Upper lobe of left lung (tissue), 6 donors: ENCODE data around the gene COMTD1. TPM values are rescaled to one million over a fixed set of nuclear protein-coding genes. Genes with fewer than 3 reads are reported as not detected.

Experiments
- small RNA-seq, 4 donors: library from RNA; depleted of rRNA; stranded (forward); fragments of <200 nt; gene quantifications; one replicate each; pipeline ENCODE3, GENCODE V24; 2016
- total RNA-seq, 6 donors: library from RNA; depleted of rRNA in 4 of 6; stranded (reverse); fragments of >200 nt in 4 of 6; gene quantifications; one replicate each; pipeline versions ENCODE4 v1.1.0 to v1.2.1, GENCODE V29; 2016 to 2021
- donor health status: DM: no; HTN: no; CAD: no; lungs with moderate emphysema.
- donor health status: DM: no; HTN: yes; CAD: no; lungs with severe emphysema.

The COMTD1 gene
- total RNA-seq, 6 donors from 2014 or later: 28.0 to 56.6 (median 35.6) TPM

Small RNAs within 50 kb of the gene (small RNA-seq; reads per million reads assigned to genes)
- gene HMGA1P5 (0 reads per million in 4 donors), gene RPL39P25 (0 reads per million in 4 donors)

Other genes with a start within 250 kb of the COMTD1 start
- gene SAMD8, start 124.3 kb downstream of the COMTD1 start, total RNA-seq: 10 to 100 TPM in 5 of 6 donors, 1 to 10 TPM in 1; 8.4 to 36.2 (median 18.0) TPM
- 100 to 1,000 TPM in 3 of 6 donors, 10 to 100 TPM in 3; 54.5 to 137 (median 98.8) TPM for gene VDAC2, start 25.2 kb downstream of the COMTD1 start, total RNA-seq
- 10 to 100 TPM; 15.0 to 44.6 (median 23.5) TPM for gene ZNF503, start 165.8 kb upstream of the COMTD1 start, total RNA-seq
- gene LRMDA, start 195.7 kb upstream of the COMTD1 start, total RNA-seq: 100 to 1,000 TPM in 1 of 6 donors, 10 to 100 TPM in 5; 12.8 to 185 (median 18.1) TPM